Measurements from ENCODE around the gene CTDSP2. TPM values are rescaled to one million over a fixed set of nuclear protein-coding genes. Genes with fewer than 3 reads are reported as not detected.

Gene CTDSP2
- total and polyA plus RNA-seq, 10 of the 15 experiments (the other 5 are each of a cell fraction or from before 2014, with no cell fraction given) = 17.3 to 98.2 (median 54.1) TPM

DNA sequence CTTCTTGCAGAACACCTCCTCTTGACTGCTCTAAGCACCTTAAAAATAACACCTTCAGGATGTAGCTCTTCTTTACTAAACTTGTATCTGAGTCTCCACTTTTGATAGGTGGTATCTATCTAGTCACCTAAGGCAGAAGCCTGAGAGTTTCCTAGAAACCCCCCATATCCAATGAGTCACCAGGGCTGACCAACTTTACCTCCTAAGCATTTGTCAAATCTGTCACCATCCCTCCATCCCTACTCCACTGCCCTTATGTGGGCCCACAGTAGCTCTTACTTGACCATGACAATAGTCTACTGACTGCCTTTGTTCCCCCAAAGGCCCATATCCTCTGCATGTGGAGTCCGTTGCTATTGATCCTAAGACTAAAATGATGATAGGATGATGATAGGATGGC is 43.9 kb downstream of the CTDSP2 start:
- H3K4me3 ChIP-seq = no peak overlapping the region
- WGBS (ENCODE audit: insufficient coverage, insufficient replicate concordance, low lambda C conversion rate, missing lambda C conversion rate) = 78% methylated on average over 1 of the region's 1 CpG
- no peaks in the 10 kb centered on the region for H3K9me3 ChIP-seq (replicated peaks; ENCODE audit: control insufficient read depth, insufficient read depth, low read length)
- FAIRE-seq (no peak), ATAC-seq (no peak), DNase-seq (ENCODE audit: low read depth, low spot score) (no peak)
- ChIA-PET SMC1A (ENCODE audit: uncharacterized antibody, unreplicated experiment) (interaction anchor here (1.0 to 3.1 kb wide), 9 partner anchors 8 to 101 kb away, joined by 3 to 22 read pairs (median 6); no protein-coding TSS in a partner anchor), RAD21 (ENCODE audit: unreplicated experiment) (interaction anchor here (1.2 to 2.5 kb wide), 5 partner anchors 94 to 112 kb away, joined by 3 to 14 read pairs (median 8); no protein-coding TSS in a partner anchor), POLR2A (no interaction called here), CTCF (interaction anchor here (0.6 to 9.5 kb wide), 28 partner anchors 9 to 367 kb away, joined by 3 to 87 read pairs (median 4); partner anchors contain the start of genes AVIL and TSFM)
- intact Hi-C loops (cut with micrococcal nuclease; ENCODE audit: unreplicated experiment) (loop anchor here (1.0 kb wide), 1 partner anchor 103 kb away; no protein-coding TSS in a partner anchor), in situ Hi-C loops (cut with MboI) (no loop called here)
- BruUV-seq (replicated peaks) = no TSS peak
- H3K4me2 ChIP-seq (ENCODE audit: control insufficient read depth, insufficient read depth) = no peak overlapping the region
- TF ChIP-seq, protein P1, sequence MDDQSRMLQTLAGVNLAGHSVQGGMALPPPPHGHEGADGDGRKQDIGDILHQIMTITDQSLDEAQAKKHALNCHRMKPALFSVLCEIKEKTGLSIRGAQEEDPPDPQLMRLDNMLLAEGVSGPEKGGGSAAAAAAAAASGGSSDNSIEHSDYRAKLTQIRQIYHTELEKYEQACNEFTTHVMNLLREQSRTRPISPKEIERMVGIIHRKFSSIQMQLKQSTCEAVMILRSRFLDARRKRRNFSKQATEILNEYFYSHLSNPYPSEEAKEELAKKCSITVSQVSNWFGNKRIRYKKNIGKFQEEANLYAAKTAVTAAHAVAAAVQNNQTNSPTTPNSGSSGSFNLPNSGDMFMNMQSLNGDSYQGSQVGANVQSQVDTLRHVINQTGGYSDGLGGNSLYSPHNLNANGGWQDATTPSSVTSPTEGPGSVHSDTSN (IDR thresholded peaks at IDR 0.05; ENCODE audit: insufficient replicate concordance, low read depth, low read length) = no peak
- TF ChIP-seq HDAC6 (IDR thresholded peaks at IDR 0.05; ENCODE audit: unreplicated experiment) = no peak
- no peak for TF ChIP-seq RBBP5 (conservative IDR thresholded peaks at IDR 0.05)
- no peak for TF ChIP-seq ZNF622 (IDR thresholded peaks at IDR 0.05)
- TF ChIP-seq PAX5 (IDR thresholded peaks at IDR 0.05; ENCODE audit: borderline replicate concordance, low read depth, low read length) = no peak
- TF ChIP-seq ZNF384 (IDR thresholded peaks at IDR 0.05; ENCODE audit: borderline replicate concordance, low read depth, low read length) = no peak
- no peak for TF ChIP-seq NR2F1 (conservative IDR thresholded peaks at IDR 0.05)
- no peak for TF ChIP-seq POLR2AphosphoS5 (IDR thresholded peaks at IDR 0.05; ENCODE audit: low read length)
- TF ChIP-seq, protein P2, sequence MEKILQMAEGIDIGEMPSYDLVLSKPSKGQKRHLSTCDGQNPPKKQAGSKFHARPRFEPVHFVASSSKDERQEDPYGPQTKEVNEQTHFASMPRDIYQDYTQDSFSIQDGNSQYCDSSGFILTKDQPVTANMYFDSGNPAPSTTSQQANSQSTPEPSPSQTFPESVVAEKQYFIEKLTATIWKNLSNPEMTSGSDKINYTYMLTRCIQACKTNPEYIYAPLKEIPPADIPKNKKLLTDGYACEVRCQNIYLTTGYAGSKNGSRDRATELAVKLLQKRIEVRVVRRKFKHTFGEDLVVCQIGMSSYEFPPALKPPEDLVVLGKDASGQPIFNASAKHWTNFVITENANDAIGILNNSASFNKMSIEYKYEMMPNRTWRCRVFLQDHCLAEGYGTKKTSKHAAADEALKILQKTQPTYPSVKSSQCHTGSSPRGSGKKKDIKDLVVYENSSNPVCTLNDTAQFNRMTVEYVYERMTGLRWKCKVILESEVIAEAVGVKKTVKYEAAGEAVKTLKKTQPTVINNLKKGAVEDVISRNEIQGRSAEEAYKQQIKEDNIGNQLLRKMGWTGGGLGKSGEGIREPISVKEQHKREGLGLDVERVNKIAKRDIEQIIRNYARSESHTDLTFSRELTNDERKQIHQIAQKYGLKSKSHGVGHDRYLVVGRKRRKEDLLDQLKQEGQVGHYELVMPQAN (conservative IDR thresholded peaks at IDR 0.05) = no peak
- TF ChIP-seq, protein P3, sequence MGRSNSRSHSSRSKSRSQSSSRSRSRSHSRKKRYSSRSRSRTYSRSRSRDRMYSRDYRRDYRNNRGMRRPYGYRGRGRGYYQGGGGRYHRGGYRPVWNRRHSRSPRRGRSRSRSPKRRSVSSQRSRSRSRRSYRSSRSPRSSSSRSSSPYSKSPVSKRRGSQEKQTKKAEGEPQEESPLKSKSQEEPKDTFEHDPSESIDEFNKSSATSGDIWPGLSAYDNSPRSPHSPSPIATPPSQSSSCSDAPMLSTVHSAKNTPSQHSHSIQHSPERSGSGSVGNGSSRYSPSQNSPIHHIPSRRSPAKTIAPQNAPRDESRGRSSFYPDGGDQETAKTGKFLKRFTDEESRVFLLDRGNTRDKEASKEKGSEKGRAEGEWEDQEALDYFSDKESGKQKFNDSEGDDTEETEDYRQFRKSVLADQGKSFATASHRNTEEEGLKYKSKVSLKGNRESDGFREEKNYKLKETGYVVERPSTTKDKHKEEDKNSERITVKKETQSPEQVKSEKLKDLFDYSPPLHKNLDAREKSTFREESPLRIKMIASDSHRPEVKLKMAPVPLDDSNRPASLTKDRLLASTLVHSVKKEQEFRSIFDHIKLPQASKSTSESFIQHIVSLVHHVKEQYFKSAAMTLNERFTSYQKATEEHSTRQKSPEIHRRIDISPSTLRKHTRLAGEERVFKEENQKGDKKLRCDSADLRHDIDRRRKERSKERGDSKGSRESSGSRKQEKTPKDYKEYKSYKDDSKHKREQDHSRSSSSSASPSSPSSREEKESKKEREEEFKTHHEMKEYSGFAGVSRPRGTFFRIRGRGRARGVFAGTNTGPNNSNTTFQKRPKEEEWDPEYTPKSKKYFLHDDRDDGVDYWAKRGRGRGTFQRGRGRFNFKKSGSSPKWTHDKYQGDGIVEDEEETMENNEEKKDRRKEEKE (IDR thresholded peaks at IDR 0.05) = no peak
- TF ChIP-seq, protein P4, sequence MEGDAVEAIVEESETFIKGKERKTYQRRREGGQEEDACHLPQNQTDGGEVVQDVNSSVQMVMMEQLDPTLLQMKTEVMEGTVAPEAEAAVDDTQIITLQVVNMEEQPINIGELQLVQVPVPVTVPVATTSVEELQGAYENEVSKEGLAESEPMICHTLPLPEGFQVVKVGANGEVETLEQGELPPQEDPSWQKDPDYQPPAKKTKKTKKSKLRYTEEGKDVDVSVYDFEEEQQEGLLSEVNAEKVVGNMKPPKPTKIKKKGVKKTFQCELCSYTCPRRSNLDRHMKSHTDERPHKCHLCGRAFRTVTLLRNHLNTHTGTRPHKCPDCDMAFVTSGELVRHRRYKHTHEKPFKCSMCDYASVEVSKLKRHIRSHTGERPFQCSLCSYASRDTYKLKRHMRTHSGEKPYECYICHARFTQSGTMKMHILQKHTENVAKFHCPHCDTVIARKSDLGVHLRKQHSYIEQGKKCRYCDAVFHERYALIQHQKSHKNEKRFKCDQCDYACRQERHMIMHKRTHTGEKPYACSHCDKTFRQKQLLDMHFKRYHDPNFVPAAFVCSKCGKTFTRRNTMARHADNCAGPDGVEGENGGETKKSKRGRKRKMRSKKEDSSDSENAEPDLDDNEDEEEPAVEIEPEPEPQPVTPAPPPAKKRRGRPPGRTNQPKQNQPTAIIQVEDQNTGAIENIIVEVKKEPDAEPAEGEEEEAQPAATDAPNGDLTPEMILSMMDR (IDR thresholded peaks at IDR 0.05 in 2 of 3, conservative IDR thresholded peaks at IDR 0.05 in 1 of 3; ENCODE audit: control insufficient read depth in 2 of 3, extremely low read depth in 1 of 3, insufficient read depth in 1 of 3, low read depth in 3 of 3, low read length in 3 of 3) = no peak
- TF ChIP-seq ZNF24 (IDR thresholded peaks at IDR 0.05) = no peak
- TF ChIP-seq TAF1 (IDR thresholded peaks at IDR 0.05; ENCODE audit: borderline replicate concordance, low read depth, low read length) = no peak
- TF ChIP-seq, protein P5, sequence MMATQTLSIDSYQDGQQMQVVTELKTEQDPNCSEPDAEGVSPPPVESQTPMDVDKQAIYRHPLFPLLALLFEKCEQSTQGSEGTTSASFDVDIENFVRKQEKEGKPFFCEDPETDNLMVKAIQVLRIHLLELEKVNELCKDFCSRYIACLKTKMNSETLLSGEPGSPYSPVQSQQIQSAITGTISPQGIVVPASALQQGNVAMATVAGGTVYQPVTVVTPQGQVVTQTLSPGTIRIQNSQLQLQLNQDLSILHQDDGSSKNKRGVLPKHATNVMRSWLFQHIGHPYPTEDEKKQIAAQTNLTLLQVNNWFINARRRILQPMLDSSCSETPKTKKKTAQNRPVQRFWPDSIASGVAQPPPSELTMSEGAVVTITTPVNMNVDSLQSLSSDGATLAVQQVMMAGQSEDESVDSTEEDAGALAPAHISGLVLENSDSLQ (IDR thresholded peaks at IDR 0.05) = no peak
- TF ChIP-seq RFX5 (IDR thresholded peaks at IDR 0.05; ENCODE audit: low read depth, low read length) = no peak
- TF ChIP-seq NBN (IDR thresholded peaks at IDR 0.05) = no peak
- H3K27me3 ChIP-seq (replicated peaks in 1 of 2; ENCODE audit: control insufficient read depth in 2 of 2, insufficient read depth in 2 of 2, low read length in 1 of 2) = no peaks in the 10 kb centered on the region
- H2AFZ ChIP-seq (ENCODE audit: control insufficient read depth, low read depth, low read length) = no peak overlapping the region
- peaks cover 0 to 10% of the 10 kb centered on the region in 2 experiments; a peak in 3 of 4 replicates for H3K36me3 ChIP-seq (ENCODE audit: control insufficient read depth in 2 of 2, insufficient read depth in 2 of 2, low read length in 1 of 2)
- no peak overlapping the region for H3K27ac ChIP-seq (ENCODE audit: control insufficient read depth, insufficient read depth)
- no peaks in the 10 kb centered on the region for H3K79me2 ChIP-seq (ENCODE audit: control insufficient read depth, insufficient read depth, low read length)
- no peaks in the 10 kb centered on the region for H4K20me1 ChIP-seq (ENCODE audit: control insufficient read depth, insufficient read depth)
- H3K4me1 ChIP-seq (ENCODE audit: control insufficient read depth, insufficient read depth, low read length) = no peaks in the 10 kb centered on the region
- no peak overlapping the region for H3K9ac ChIP-seq (ENCODE audit: control insufficient read depth, insufficient read depth, low read length)
